Activated T-helper 1 cell treated with anti-CD3 and anti-CD28 coated beads, Interleukin-2, amount 50 U/mL, for 16 hours (primary cell): ENCODE data around the gene NMUR2.

Experiments used
- DNase-seq, 2 donors: peaks; one replicate each; pipeline ENCODE4 v3.0.0-alpha.2; 2020; ENCODE audit warnings: low read depth in 1 of 2, low spot score in 1 of 2

The NMUR2 gene

GRCh38 chr5:152405145-152405544 is at the start of gene NMUR2:
Gene NMUR2 (minus strand): TSS chr5:152405279. CDS start chr5:152405113, 166 bp downstream.
- DNase-seq: no peak

- DNase-seq: no peak
These were observed 38.9 kb upstream of the NMUR2 start for GRCh38 chr5:152443935-152444334.

GRCh38 chr5:152439791-152440190 is 34.7 kb upstream of the NMUR2 start:
- no peak for DNase-seq

GRCh38 chr5:152437866-152438265 is 32.8 kb upstream of the NMUR2 start:
- DNase-seq: no peak

GRCh38 chr5:152427721-152428120 is 22.6 kb upstream of the NMUR2 start:
- DNase-seq: no peak

GRCh38 chr5:152425083-152425482 is 20.0 kb upstream of the NMUR2 start:
- no peak for DNase-seq

GRCh38 chr5:152424501-152424900 is 19.4 kb upstream of the NMUR2 start:
- DNase-seq: no peak

- no peak for DNase-seq
These were observed 17.0 kb upstream of the NMUR2 start for GRCh38 chr5:152422081-152422480.

GRCh38 chr5:152412129-152412528 is 7.0 kb upstream of the NMUR2 start:
- no peak for DNase-seq

GRCh38 chr5:152406082-152406481 is 1.0 kb upstream of the NMUR2 start:
- no peak for DNase-seq

GRCh38 chr5:152404494-152404893 is 585 bp downstream of the NMUR2 start:
- DNase-seq: no peak

- DNase-seq: no peak
These were observed 2.0 kb downstream of the NMUR2 start for GRCh38 chr5:152403046-152403445.

- no peak for DNase-seq
These were observed 4.2 kb downstream of the NMUR2 start for GRCh38 chr5:152400846-152401245.

GRCh38 chr5:152397581-152397980 is 7.5 kb downstream of the NMUR2 start:
- no peak for DNase-seq

- DNase-seq: no peak
These were observed 11.6 kb downstream of the NMUR2 start for GRCh38 chr5:152393441-152393840.

GRCh38 chr5:152389208-152389849 is 15.8 kb downstream of the NMUR2 start:
- DNase-seq: no peak

- DNase-seq: no peak
These were observed 16.5 kb downstream of the NMUR2 start for GRCh38 chr5:152388610-152389009.

GRCh38 chr5:152380415-152381123 is 24.5 kb downstream of the NMUR2 start:
- no peak for DNase-seq

- no peak for DNase-seq
These were observed 25.7 kb downstream of the NMUR2 start for GRCh38 chr5:152379331-152379730.

GRCh38 chr5:152378730-152379129 is 26.3 kb downstream of the NMUR2 start:
- DNase-seq: no peak

GRCh38 chr5:152376886-152377285 is 28.2 kb downstream of the NMUR2 start:
- no peak for DNase-seq

- DNase-seq: no peak
These were observed 30.3 kb downstream of the NMUR2 start for GRCh38 chr5:152374711-152375275.

GRCh38 chr5:152372875-152373274 is 32.2 kb downstream of the NMUR2 start:
- DNase-seq: no peak
